COLO668 (cell line): ENCODE measurements around the gene BICDL2.

ENCODE experiments used
- DNase-seq: peaks from one replicate; lab custom pipeline; 2025; ENCODE audit not compliant: unreplicated experiment; lab: John Stamatoyannopoulos, UW

Gene BICDL2

DNA sequence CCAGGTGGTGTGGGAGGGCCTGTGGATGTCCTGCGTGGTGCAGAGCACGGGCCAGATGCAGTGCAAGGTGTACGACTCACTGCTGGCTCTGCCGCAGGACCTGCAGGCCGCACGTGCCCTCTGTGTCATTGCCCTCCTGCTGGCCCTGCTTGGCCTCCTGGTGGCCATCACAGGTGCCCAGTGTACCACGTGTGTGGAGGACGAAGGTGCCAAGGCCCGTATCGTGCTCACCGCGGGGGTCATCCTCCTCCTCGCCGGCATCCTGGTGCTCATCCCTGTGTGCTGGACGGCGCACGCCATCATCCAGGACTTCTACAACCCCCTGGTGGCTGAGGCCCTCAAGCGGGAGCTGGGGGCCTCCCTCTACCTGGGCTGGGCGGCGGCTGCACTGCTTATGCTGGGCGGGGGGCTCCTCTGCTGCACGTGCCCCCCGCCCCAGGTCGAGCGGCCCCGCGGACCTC lies 23.2 kb downstream of the BICDL2 start:
- peak; percentile 28 for DNase-seq

DNA sequence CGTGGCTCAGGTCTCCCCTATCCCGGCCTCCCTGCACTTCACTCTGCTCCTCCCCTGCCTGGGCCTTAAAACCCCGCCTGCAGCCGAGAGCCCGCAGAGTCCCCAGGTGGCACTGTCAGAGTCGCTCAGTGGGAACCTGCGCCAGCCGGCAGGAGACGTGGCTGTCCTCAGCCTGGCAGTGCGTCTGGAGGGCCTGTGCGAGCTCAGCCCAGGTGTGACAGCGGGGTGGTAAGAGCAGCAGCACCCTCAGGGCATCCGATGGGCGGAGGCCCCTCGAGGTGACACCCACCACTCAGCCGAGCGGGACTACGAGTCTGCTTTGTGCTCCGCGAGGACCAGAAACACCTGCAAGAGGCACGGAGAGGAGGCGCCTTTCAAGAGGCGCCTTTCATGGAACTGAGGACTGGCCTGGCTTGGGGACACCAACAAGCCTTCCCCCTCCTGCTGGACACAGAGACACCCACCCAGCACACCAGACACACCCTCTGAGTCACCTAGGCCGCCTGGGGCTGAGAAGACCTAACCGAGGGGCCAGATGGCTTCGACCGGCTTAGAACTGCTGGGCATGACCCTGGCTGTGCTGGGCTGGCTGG lies 23.8 kb downstream of the BICDL2 start, which contains the start of gene CLDN9:
CLDN9 (plus strand) TSS at position 96 of the 593 bp plus-strand sequence; CDS start at position 536, 440 bp downstream.
- peak; percentile 90 for DNase-seq

DNA sequence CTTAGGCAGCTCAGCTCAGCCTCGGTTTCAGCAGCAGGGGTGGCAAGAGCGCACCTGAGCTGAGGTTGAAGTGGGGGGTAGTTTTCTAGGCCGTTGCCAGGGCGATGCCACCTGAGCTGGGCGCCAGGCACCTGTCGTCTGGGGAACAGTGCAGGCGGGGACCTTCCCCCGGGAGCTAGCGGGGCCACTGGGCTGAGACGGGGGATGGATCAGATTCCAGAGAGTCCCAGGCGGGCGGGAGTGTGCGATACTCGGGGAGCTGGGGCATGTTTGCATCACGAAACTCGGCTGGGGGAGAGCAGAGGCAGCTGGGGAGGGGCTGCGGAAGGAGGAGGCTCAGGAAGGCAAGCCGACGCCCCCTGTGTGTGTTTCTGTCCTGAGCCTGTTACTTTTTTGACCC lies 24.5 kb downstream of the BICDL2 start:
- DNase-seq = peak; percentile 92

DNA sequence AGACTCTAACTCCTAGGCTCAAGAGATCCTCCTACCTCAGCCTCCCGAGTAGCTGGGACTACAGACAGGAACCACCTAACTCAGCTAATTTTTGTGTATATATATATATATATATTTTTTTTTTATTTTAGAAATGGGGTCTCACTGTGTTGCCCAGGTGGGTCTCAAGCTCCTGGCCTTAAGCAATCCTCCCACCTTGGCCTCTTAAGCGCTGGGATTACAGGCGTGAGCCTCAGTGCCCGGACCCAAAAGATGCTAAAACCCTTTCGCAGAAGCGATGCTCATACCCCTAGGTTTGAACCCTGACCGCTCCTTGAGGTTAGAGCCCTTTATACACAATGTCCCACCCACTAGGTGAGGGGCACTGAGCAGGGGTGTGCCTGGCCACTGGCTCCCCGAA lies 26.2 kb downstream of the BICDL2 start:
- no peak for DNase-seq

DNA sequence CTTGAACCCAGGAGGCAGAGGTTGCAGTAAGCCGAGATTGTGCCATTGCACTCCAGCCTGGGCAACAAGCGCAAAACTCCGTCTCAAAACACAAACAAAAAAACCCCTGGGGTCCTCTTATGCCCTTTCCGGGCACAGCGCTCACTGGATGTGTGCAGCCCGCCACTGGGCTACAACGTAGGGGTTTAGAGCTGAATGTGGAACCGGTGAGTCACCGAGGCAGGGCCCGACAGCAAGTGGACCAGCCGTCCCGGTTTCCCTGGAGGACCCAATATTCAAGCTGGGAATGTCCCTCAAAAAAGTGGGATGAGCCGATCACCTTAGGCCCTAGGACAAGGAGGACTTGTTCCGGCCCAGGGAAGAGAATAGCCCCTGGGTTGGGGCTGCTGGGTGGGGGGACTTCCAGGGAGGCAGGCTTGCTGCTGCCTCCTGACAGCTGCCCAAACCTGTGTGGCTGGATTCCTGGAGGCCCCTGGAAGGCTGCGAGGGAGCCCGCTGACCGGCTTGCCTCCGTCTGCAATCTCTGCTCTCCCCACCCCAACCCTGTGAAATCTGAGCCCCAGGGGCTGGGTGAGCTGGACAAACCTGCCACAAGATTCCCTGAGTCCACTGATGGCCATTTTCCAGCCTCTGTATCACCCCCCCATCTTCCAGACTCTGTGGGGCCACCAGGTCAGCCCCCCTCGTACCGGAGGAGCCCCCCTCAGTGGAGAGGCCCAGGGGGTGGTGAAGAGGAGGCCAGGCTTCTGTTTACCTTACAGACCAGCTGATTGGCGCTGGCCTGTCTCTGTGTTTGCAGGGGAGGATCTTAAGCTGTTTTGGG lies 27.0 kb downstream of the BICDL2 start:
- peak; percentile 70 for DNase-seq

DNA sequence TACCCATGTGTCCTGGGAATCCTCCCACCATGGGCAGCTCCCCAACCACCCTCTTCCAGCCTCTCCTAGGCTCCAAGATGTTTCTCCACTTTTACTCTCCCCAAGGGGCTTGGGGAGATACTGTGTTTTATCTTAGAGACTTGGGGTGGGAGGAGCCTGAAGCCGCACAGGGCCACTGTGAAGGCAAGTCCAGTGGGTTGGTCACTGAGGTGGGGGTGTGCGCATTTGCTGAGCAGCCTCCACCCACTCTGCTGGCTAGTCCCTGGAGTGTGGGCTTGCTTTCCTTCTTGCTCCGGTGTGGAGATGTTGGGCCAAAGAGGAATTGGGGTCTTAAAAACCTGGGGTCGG lies 28.1 kb downstream of the BICDL2 start:
- DNase-seq = no peak

DNA sequence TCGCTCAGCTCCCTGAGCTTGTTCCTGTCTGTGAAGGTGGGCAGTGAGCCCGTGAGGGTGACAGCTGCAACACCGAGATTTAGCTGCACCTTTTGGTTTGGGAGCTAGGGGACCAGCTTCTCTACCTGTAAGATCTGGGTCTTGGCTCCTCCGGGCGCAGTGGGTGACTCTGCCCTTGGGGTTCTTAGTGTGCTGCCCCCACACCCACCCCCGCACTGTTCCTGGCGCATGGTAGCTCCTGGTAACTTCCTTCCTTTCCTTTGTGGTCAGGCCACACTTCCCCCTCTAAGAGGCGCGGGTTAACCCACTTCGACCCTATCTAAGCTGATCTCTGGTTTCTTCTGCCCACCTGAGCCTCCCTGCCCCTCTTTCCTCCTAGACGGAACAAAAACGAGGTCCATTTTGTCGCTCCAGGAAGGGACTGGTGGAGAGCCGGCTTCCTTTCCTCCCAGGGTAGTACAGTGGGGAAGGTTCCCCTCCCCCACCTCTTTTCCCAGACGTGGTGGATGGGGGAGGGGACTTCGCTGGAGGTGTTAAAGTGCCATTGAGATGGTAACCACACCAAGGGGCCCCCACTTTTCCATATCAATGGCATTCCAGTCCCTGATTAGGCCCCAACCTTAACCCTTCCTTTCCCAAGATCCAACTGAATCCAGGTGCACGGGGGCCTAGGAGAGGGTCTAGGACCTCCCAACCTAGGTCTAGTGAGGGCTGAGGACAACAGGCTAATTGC lies 28.6 kb downstream of the BICDL2 start:
- DNase-seq = no peak

DNA sequence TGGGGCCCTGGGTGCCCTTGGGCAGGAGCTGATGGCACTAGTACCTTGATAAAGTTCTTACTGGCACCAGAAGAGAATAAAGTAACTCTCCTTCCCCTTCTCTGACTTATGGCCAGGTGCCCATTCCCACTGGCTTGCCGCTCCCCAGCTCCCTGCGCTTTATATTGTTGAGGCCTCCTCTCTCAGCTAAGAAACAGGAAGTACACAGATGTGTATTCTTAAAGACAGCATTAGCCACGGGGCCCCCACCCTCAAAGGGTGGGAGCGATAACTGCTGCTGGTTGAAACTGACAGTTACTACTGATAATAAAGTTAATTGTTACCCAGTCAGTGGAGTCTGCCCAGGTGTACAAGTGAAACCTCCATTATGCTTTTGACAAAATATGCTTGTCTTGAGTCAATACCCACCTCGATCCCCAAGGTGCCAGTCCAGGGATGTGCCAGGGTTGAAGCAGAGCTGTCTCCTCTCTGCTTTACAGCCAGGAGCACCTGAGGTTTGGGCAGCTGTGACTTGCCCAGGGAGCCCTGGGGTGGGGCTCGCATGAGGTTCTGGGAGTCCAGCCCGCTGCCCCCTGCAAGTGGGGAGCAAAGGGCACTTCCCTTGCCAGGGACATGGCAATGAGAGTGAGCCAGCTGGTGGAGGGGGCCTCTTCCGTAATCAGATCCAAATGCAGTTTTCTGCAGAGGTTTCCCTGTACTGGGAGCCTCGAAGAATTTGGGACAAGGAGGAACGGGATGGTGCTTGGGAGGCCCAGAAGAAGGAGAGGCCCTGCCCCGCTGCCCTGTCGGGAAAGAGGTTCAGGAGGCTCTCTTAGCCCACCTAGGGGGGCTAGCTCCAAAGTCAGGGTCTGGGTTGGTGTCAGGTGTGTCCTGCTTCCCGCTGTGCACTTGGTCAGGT lies 29.4 kb downstream of the BICDL2 start:
- no peak for DNase-seq

DNA sequence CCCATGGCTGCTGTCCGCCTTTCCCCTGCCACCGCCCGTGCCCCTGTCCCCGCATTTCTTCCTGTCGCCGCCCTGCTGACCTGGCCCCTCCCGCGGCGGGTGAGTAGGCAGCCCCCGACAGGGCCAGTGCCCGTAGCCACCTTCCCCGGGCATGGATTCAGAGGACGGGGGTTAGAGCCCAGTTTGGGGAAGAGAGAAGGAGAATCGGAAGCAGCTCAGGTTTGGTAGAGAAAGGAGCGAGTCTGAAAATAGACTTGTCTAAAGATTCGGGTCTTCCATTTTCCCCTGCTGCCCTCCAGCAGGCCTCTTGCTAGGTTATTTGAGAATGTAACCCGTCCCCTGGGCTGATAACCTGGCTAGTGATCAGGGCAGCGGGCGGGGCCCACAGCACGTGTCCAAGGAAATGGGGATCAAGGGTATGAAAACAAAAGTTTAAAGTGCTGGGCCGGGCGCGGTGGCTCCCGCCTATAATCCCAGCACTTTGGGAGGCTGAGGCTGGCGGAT lies 31.9 kb downstream of the BICDL2 start:
- DNase-seq = peak; percentile 42

DNA sequence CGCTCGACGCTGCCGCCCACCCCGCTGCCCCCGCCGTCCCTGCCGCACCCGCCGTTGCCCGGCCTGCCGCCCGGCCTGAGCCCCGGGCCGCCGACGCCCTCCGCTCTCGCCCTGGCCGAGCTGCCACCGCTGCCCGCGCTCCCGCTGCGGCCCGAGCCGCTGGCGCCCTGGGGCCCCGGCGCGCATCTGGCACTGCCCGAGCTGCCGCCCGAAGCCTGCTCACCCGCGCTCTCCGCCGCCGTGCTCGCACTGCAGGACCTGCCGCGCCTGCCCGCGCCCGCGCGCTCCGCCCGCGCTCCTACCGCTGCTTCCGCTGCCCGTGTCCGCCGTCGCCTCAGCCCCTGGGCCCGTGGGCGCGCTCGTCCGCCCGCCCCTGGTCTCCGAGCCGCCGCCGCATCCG lies 32.4 kb downstream of the BICDL2 start:
- DNase-seq = peak; percentile 65

DNA sequence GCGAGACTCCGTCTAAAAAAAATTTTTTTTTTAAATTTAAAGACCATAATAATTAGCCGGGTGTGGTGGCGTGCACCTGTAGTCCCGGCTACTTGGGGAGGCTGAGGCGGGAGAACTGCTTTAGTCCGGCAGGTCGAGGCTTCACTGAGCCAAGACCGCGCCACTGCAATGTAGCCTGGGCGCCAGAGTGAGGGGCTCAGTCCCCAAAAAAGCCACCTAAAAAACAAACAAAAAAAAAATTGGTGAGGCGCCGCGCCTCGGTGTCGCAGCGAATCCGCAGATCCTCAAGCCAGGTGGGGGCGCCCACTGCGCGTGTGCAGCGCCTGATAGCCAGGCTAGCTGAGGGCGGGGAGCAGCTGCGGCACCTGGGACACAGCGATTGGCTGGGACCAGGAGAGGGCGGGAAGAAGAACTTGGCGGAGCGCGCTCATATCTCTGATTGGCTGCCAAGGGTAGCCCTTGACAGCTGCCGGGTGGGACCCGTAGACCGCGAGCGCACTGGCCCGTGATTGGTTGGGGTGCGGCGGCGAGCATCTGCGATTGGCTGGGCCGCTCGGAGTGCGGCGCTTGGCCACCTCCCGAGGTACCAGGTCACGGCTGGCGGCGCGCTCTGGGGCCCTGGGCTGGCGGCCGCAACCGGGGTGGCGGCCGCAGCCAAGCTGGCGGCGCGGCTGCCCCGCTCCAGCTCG lies 33.0 kb downstream of the BICDL2 start:
- peak; percentile 98 for DNase-seq

DNA sequence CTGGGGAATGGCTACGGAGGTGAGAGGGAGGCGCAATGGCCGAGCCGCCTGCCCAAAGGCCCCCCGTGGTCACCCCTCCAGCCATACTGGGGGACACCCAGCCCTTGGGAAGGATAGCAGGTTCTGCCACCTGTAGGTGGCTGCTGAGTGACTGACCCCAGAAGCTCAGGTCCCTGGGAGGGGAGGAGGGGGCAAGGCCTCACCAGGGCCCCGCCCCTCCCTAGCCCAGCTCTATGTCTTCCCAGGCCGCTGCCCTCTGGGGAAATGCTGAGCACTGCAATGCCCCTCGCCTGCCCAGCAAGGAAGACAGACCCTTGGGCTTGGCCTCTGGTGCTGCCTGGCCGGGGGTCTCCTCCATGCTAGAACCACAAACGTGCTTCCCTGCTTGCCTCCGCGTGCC lies 35.4 kb downstream of the BICDL2 start:
- DNase-seq = no peak

DNA sequence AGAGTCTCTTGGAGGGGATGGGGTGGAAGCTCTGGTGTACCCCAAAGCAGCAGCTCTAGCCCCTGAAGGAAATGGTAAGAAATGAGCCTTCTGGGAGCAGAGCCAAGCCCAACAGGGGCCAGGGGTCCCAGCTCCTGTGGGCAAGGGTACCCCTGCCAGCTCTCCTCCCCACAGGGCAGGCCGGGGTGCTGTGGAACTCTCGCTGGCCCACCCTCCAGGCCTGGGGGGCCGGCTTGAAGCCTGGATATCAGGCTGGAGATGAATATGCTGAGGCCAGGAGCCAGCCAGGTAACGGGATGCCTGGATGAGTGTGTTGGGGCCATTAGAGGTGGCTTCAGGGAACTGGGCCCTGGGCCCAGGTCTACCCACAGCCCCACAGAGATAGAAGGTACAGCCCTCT lies 36.2 kb downstream of the BICDL2 start:
- no peak for DNase-seq

DNA sequence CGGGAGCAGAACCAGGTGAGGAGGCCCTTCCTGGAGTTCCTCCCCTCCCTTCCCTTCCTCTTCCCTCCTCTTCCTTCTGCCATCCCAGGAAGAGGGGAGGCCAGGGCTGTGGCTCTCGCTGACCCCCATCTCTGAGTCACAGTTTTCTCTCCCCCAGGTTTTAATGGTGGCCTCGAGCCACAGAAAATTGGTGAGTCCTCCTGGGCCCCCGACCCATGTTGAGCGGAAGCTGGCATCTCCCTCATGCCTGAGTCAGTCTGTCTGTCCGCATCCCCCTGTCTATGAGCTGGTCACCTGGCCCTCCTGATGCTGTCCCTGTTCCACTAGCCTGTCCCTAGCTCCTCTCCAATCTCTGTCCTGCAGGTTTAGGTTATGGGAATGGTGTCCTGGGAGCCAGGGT lies 36.8 kb downstream of the BICDL2 start:
- DNase-seq = no peak

DNA sequence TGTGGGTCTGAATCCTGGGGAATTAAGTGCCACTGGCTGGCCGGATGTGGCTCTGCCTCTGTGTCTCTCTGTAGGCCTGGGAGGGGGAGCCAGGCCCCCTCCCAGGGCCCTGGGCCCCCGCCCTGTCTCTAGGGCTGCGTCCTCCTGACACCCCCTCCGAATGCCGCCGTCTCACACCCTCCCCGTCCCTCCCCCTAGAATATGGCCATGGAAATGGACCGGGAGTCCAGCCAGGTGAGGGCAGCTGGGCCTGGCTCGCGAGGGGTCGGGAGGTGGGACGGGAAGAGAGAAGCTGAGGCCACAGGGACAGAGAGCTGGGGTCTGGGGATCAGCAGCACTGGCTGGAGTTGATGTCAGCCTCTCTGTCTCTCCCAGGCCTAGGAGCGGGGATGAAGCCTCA lies 40.4 kb downstream of the BICDL2 start:
- DNase-seq = no peak

DNA sequence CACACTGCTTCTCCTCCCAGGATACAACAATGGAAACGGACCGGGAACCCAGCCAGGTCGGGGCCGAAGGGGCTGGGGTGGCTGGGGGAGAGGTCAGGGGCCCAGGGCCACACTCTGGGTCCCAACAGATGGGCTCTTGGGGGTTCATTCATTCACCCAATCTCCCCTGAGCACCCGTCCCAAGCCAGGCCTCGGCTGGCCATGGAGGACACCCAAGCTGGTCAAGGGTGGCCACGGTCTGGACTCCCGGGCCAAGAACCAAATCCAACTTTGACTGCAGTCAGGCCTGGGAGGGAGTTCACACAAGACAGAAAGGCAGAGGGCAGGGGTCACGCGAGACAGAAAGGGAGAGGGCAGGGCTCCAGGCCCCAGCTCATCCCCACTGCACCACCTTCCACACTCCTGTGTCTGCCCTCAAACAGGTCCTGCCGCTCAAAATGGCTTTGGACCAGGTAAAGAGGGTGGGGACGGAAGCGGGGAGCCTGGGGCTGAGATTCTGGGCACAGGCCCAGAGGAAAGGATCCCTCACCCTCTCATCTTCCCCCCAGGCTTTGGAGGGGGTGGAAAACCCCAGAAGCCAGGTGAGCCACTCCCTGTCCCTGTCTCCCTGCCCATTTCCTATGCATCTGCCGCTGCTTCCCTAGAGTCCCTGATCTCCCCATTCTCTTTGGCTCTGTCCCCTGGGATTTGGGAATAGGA lies 44.2 kb downstream of the BICDL2 start:
- no peak for DNase-seq

DNA sequence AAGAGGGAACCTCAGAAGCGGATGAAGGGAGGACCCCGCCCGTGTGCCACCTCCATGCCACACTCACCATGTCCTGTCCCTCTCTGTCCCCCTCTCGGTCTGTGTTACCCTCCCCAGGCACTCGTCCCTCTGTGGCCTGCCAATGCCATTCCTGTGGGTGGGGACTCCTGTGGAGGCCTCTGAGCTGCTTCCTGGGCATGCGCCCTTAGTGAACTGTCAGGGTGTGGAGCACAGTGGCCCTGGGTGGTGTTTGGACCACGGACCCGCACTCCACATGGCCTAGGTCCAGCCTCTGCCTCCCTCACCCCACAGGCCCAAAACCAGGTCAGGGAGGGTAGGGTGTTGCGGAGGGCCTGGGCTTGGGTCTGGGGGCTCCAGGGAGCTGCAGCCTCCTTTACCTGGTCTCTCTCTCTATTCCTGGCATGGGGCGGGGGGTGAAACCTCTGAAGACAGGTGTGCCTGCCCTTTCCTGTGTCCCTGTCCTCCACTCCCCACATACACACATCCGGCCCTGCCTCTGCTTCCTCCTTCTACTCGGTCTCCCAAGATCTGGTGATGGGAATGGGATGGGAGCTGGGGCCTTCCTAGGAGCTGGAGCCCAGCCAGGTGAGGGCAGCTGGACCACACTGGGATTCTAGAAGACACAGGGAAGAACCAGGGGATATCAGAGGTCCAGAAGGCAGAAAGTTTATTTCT lies 45.0 kb downstream of the BICDL2 start:
- DNase-seq = no peak

DNA sequence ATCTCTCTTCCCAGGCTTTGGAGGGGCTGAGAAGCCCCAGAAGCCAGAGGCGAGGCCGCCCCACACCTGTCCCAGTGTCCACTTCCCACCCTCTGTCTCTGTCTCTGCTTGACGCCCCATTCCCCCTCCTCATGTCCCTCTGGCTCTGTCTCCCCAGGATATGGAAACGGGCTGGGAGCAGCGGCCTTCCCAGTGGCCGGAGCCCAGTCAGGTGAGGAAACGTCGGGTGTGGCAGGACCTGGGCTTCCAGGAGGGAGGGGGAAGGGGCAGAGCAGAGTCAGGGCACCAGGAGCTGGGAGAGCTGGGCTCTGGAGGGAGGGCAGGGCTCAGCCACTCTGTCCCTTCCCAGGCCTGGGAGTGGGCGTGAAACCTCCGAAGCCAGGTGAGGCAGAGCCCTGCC lies 45.9 kb downstream of the BICDL2 start:
- DNase-seq = no peak

DNA sequence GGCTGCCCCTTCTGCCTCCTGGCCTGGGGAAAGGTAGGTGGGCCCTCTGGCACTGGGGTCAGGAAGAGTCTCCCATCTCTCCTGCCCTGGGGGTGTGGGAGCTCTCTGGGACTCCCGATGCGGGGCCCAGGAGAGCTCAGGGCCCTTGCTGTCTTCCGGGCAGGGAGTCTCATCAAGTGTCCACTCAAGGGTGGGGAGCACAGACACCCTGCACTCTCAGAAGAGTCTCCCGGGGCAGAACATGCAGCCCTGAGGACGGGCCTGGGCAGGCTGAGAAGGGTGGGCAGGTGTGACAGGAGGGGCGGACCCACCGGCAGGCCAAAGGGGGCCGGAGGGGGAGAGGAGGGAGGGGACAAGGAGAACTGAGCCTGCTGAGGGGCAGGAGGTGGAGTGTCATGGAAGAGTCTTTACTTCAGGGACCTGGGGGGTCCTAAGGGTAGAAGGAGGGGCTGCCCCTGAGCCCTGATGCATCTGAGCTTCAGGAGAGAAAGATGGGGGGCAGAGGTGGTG lies 48.1 kb downstream of the BICDL2 start:
- no peak for DNase-seq
